Measurements from ENCODE around the gene ADAD2. TPM values are rescaled to one million over a fixed set of nuclear protein-coding genes. Genes with fewer than 3 reads are reported as not detected.

The ADAD2 gene
- total and polyA plus RNA-seq, 10 of the 15 experiments (the other 5 are each of a cell fraction or from before 2014, with no cell fraction given), result 0.44 to 0.68 (median 0.51) TPM; not detected in 7

DNA sequence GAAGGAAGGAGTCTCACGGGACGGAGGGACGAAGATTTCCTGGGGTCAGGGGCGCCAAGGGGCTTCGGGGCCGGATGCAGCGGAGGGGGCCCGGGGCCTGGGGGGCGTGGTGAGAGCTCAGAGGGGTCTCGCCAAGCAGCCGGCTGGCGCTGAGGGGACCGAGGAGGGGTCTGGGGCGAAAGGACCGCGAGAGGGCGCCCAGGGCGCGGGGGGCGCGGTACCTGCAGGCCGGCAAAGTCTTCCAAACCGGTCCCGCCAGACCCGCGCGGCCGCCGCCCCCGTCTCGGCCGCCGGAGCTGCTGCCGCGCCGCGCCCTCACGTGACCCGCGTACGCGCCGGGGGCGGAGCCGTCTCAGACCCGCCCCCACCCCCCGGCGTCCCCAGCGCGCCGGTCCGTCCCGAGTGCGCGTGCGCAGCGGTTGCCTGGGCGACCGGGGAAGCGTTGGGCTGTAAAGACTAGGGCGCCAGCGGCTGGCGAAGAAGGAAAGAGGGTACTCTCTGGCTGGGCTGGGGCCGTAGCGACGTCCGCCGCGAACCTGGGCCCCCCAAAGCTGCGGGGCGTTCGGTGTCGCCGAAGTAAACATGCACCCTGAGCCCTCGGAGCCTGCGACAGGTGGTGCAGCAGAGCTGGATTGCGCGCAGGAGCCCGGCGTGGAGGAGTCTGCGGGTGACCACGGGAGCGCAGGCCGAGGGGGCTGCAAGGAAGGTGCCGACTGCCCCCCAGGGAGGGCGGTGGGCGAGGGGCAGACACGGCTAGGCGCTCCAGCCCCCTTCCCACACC lies 45.9 kb upstream of the ADAD2 start, which contains the start of the genes DNAAF1 and HSDL1 (continued):
- TF ChIP-seq, protein P1, sequence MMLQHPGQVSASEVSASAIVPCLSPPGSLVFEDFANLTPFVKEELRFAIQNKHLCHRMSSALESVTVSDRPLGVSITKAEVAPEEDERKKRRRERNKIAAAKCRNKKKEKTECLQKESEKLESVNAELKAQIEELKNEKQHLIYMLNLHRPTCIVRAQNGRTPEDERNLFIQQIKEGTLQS (IDR thresholded peaks at IDR 0.05; ENCODE audit: borderline replicate concordance, extremely low read depth, low read depth, low read length), result peak; percentile 90
- no peak for TF ChIP-seq MTA3 (IDR thresholded peaks at IDR 0.05; ENCODE audit: borderline replicate concordance, low read length)
- TF ChIP-seq NFIC (IDR thresholded peaks at IDR 0.05; ENCODE audit: low read depth, low read length), result no peak
- no peak for TF ChIP-seq HDGF (IDR thresholded peaks at IDR 0.05)
- TF ChIP-seq ZBED1 (IDR thresholded peaks at IDR 0.05; ENCODE audit: borderline replicate concordance), result no peak
- no peak for TF ChIP-seq ZNF384 (IDR thresholded peaks at IDR 0.05; ENCODE audit: borderline replicate concordance, low read depth, low read length)
- TF ChIP-seq RELA (IDR thresholded peaks at IDR 0.05; ENCODE audit: borderline replicate concordance, partially characterized antibody), result peak; percentile 85
- TF ChIP-seq, protein P2, sequence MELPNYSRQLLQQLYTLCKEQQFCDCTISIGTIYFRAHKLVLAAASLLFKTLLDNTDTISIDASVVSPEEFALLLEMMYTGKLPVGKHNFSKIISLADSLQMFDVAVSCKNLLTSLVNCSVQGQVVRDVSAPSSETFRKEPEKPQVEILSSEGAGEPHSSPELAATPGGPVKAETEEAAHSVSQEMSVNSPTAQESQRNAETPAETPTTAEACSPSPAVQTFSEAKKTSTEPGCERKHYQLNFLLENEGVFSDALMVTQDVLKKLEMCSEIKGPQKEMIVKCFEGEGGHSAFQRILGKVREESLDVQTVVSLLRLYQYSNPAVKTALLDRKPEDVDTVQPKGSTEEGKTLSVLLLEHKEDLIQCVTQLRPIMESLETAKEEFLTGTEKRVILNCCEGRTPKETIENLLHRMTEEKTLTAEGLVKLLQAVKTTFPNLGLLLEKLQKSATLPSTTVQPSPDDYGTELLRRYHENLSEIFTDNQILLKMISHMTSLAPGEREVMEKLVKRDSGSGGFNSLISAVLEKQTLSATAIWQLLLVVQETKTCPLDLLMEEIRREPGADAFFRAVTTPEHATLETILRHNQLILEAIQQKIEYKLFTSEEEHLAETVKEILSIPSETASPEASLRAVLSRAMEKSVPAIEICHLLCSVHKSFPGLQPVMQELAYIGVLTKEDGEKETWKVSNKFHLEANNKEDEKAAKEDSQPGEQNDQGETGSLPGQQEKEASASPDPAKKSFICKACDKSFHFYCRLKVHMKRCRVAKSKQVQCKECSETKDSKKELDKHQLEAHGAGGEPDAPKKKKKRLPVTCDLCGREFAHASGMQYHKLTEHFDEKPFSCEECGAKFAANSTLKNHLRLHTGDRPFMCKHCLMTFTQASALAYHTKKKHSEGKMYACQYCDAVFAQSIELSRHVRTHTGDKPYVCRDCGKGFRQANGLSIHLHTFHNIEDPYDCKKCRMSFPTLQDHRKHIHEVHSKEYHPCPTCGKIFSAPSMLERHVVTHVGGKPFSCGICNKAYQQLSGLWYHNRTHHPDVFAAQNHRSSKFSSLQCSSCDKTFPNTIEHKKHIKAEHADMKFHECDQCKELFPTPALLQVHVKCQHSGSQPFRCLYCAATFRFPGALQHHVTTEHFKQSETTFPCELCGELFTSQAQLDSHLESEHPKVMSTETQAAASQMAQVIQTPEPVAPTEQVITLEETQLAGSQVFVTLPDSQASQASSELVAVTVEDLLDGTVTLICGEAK (IDR thresholded peaks at IDR 0.05; ENCODE audit: borderline replicate concordance), result no peak
- no peak for TF ChIP-seq TCF3 (IDR thresholded peaks at IDR 0.05; ENCODE audit: borderline replicate concordance, insufficient read depth, low read depth, low read length)
- no peak for TF ChIP-seq GABPA (IDR thresholded peaks at IDR 0.05; ENCODE audit: low read depth)
- no peak for TF ChIP-seq CHD4 (IDR thresholded peaks at IDR 0.05)
- TF ChIP-seq EED (IDR thresholded peaks at IDR 0.05; ENCODE audit: low read depth), result no peak
- TF ChIP-seq JUND (IDR thresholded peaks at IDR 0.05; ENCODE audit: low read depth, low read length), result no peak
- no peak for TF ChIP-seq NFYB (IDR thresholded peaks at IDR 0.05; ENCODE audit: insufficient read depth, low read depth, low read length)
- TF ChIP-seq NR2C2 (IDR thresholded peaks at IDR 0.05; ENCODE audit: borderline replicate concordance, control insufficient read depth, insufficient read length, low read depth), result no peak
- TF ChIP-seq, protein P3, sequence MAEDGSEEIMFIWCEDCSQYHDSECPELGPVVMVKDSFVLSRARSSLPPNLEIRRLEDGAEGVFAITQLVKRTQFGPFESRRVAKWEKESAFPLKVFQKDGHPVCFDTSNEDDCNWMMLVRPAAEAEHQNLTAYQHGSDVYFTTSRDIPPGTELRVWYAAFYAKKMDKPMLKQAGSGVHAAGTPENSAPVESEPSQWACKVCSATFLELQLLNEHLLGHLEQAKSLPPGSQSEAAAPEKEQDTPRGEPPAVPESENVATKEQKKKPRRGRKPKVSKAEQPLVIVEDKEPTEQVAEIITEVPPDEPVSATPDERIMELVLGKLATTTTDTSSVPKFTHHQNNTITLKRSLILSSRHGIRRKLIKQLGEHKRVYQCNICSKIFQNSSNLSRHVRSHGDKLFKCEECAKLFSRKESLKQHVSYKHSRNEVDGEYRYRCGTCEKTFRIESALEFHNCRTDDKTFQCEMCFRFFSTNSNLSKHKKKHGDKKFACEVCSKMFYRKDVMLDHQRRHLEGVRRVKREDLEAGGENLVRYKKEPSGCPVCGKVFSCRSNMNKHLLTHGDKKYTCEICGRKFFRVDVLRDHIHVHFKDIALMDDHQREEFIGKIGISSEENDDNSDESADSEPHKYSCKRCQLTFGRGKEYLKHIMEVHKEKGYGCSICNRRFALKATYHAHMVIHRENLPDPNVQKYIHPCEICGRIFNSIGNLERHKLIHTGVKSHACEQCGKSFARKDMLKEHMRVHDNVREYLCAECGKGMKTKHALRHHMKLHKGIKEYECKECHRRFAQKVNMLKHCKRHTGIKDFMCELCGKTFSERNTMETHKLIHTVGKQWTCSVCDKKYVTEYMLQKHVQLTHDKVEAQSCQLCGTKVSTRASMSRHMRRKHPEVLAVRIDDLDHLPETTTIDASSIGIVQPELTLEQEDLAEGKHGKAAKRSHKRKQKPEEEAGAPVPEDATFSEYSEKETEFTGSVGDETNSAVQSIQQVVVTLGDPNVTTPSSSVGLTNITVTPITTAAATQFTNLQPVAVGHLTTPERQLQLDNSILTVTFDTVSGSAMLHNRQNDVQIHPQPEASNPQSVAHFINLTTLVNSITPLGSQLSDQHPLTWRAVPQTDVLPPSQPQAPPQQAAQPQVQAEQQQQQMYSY (CRISPR knock-in tag; IDR thresholded peaks at IDR 0.05), result no peak
- peak; percentile 70; the same call in 1 of the 2 replicates for TF ChIP-seq BACH1 (IDR thresholded peaks at IDR 0.05; ENCODE audit: borderline replicate concordance)
- TF ChIP-seq, protein P4, sequence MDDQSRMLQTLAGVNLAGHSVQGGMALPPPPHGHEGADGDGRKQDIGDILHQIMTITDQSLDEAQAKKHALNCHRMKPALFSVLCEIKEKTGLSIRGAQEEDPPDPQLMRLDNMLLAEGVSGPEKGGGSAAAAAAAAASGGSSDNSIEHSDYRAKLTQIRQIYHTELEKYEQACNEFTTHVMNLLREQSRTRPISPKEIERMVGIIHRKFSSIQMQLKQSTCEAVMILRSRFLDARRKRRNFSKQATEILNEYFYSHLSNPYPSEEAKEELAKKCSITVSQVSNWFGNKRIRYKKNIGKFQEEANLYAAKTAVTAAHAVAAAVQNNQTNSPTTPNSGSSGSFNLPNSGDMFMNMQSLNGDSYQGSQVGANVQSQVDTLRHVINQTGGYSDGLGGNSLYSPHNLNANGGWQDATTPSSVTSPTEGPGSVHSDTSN (IDR thresholded peaks at IDR 0.05; ENCODE audit: insufficient replicate concordance, low read depth, low read length), result no peak
- TF ChIP-seq ATF7 (IDR thresholded peaks at IDR 0.05; ENCODE audit: low read depth), result no peak
- no peak for TF ChIP-seq RAD51 (IDR thresholded peaks at IDR 0.05)
- no peak for TF ChIP-seq ZSCAN29 (IDR thresholded peaks at IDR 0.05)
- TF ChIP-seq SMC3 (IDR thresholded peaks at IDR 0.05; ENCODE audit: borderline replicate concordance, low read length), result no peak

Data from GM12878 (cell line).